8988T (cell line): ENCODE measurements around the gene TSHZ2.

ENCODE experiments used
- DNase-seq: peaks from one replicate; pipeline ENCODE4 v3.0.0; 2011

Gene TSHZ2

DNA sequence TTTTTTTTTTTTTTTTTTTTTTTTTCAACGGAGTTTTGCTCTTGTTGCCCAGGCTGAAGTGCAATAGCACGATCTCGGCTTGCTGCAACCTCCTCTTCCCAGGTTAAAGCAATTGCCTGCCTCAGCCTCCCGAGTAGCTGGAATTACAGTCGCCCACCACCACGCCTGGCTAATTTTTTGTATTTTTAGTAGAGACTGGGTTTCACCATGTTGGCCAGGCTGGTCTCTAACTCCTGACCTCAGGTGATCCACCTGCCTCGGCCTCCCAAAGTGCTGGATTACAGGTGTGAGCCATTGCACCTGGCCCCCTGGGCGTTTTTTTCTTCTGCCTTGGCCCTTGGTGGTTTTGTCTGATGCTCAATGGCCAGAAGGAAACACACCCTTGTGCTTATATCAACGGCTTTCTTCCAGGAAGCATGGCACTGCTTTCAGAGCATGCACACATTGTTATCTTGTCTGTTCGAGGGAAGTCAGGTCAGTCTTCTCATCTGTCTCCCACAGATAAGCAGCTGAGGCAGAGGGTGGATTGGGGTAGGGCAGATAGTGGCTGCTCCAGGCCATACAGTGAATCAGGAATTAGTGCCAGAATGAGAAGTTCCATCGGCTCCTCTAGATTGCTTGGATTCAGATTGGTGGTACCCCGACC lies 203.1 kb downstream of the TSHZ2 start:
- DNase-seq: no peak

GRCh38 chr20:53176134-53176533 lies 204.0 kb downstream of the TSHZ2 start:
- DNase-seq: no peak

GRCh38 chr20:53177687-53178086 lies 205.5 kb downstream of the TSHZ2 start:
- no peak for DNase-seq

DNA sequence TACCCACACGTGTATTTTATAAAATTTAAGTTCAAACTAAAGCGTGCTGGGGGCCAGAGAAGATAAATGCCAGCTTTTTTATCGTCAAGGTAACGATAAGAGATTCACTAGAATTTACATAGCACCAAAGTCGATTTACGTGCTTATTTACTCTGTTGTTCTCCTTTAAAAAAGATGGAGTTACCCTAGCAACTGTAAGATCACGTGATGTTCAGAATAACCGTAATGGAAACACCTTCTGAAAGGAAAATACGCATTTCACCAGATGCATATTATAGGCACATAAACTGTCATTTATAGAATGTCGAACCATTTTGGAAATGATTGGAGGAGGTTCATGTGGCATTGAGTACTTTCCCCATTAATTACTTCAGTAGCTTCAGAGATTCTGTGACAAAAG lies 207.6 kb downstream of the TSHZ2 start:
- no peak for DNase-seq

- DNase-seq: no peak
Observed at GRCh38 chr20:53180928-53181362, 208.8 kb downstream of the TSHZ2 start.

DNA sequence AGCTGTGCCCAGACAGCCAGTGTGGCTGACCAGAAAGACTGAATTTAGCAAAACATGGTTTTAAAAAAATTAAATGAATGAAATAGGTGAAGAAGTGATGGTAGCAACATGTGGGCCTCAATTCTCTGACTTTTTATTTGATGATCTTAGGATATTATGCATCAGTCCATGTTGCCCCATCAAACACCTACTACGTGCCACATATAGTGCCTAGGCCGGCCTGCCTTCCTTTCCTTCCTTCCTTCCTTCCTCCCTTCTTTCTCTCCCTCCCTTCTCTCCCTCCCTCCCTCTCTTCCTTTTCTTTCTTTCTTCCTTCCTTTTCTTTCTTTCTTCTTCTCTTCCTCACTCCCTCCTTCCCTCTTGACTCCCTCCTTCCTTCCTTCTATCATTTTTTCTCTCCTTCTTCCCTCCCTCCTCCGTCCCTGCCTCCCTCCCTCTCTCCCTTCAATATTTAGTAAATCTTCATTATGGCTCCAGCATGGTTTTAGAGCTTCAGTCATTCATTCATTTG lies 209.8 kb downstream of the TSHZ2 start:
- no peak for DNase-seq

DNA sequence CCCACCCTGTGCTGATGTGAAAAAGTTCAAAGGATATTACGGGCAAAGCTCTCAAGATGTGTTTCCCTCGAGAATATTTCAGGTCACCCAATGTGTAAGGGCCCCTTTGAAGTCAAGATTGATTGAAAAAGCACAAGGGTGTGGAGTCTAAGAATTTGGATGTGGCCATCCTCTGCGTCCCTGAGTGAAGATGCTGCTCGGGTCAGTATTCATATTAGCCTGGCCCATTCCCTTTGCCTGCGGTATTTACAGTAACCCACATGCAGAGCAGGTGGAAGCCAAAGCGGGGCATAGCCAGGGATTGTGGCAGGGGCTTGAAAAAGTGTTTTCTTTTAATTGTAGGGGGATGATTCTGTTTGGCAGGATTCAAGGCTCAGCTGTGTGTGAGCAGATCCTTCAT lies 211.0 kb downstream of the TSHZ2 start:
- no peak for DNase-seq

DNA sequence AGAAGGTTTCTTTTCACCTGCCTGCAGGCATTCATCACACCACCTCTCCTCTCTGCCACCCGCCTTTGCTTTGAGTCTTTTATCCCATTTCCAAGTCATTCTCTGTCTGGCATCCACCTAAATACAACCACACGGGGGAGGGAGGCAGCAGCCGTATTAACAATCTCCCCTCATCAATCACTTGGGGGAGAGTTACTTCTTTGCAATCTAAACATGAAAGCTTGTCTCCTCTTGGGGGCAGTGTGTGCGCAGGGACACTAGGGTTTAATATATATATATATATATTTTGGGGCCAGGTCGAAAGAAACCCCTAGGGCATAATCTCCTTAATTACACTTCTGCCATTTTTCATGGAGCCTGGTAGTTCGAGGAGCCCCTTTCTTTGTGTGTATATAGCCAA lies 214.5 kb downstream of the TSHZ2 start:
- no peak for DNase-seq

DNA sequence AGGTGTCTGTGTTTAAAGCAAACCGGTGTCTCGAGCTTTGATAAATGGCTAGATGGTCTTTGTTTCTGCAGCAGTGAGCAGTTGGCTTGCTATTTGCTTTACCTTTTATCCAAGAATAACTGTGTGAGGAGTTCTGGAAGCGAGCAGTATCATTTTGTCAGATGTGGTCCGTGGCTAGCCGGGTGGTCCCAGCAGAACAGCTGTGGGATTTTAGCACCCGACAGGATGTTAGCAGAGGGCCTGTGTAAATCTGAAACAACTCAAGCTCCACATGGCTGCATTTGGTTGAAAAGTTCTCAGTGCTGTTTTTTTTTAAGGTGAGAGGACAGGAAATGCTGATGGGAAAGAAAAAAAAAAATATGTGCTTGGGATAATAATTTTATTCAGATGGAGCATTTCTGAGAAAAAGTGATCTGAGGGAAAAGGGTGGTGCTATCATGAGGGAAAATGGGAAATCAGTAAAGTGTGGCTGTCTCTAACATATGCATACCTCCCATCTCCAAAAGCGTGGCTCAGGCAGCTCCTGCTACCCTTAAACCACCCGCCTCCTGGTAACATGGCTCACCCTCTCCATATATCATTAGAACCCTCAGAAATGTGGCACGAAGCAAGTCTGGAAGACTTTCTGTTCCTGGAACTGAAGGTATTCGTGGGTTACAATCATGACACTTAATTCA lies 215.4 kb downstream of the TSHZ2 start:
- no peak for DNase-seq

DNA sequence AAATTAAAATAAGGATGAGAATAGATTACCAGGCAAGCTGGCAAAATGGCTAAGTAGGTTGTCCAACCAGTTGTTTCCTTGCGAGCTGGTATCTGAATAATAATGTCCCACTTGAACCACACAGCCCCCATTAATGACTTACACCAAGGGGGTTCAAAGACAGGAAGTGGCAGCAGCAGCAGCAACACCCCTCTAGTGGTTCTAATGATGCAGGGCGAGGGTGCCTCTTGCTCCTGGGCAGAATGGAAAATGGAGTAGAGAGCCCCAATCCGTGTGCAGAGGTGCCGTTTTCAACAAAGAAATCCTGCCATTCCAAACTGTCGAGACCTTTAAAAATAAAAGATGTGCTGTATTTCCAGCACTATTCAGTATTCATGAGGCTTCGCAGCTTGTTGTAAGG lies 218.1 kb downstream of the TSHZ2 start:
- no peak for DNase-seq

DNA sequence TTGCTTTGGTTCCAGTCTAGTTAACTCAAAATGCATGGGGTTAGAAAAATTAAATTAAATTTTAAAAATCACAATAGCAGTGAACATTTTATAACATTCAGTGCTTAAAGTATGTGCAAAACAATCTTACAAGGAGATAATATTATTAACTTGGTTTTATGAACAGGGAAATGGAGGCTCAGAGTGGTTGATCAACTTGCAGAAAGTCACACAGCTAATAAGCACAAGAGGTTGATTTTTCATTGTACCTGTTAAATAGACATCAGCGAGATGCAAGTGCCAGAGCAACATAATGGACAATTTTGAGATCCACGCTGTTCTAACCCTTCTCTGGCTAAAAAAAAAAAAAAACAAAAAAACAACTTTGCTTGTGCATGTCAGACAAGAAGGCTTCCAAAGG lies 219.8 kb downstream of the TSHZ2 start:
- no peak for DNase-seq

GRCh38 chr20:53194306-53195290 lies 222.4 kb downstream of the TSHZ2 start:
- DNase-seq: no peak

GRCh38 chr20:53195876-53196610 lies 223.9 kb downstream of the TSHZ2 start:
- DNase-seq: no peak

DNA sequence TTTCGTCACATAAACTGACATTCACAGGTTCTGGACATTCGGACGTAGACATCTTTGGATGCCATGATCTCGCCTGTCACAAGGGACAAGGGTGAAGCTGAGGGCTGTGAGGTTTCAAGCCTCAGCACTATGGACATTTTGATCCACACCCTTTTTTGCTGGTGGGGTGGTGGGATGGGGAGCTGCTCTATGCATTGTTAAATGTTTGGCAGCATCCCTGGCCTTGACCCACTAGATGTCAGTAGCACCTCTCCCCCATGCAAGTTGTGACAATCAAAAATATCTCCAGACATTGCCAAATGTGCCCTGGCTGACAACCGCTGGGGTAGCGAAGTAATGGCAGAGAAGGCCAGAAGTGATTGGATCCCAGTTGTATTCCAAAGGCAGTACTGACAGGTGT lies 229.4 kb downstream of the TSHZ2 start:
- DNase-seq: no peak

- DNase-seq: no peak
Observed at GRCh38 chr20:53202777-53203176, 230.6 kb downstream of the TSHZ2 start.

GRCh38 chr20:53205046-53205445 lies 232.9 kb downstream of the TSHZ2 start:
- DNase-seq: no peak

GRCh38 chr20:53208110-53208832 lies 236.1 kb downstream of the TSHZ2 start:
- no peak for DNase-seq

DNA sequence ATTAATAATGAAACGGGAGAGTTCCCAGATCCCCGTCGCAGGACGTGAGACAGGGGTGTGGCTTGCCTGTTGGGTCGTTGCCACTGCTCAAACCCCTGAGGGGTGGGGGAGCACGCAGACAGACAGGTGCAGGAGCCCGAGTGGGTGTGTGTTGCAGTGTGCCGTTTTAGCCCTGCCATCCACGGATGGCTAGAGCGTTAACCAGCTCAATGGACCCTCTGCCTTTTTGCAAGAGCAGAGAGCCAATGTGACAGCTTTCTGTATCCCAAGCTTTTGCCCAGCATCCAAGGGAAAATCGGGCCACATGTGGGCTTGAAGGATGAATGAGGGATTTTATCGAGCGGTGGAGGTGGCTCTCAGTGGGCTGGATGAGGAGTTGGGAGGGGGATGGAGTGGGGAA lies 237.9 kb downstream of the TSHZ2 start:
- no peak for DNase-seq

DNA sequence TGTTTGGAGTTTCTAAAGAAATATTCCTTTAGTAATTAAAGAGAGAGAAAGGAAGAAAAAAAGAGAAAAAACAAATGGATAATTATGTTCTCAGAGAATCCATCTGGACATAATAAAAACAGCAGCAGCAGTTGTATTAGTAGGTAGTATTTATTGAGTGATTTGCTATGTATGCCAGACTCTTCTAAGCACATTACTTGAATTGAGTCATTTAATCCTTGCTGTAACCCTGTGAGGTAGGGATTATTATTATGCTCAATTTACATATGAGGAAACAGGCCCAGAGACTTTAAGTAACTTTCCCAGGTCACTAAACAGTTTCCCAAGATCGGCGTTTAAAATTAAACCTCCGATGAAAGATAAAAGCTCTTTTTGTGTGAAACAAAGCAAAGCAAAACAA lies 238.8 kb downstream of the TSHZ2 start:
- DNase-seq: no peak

- DNase-seq: no peak
Observed at GRCh38 chr20:53212018-53212417, 239.9 kb downstream of the TSHZ2 start.

DNA sequence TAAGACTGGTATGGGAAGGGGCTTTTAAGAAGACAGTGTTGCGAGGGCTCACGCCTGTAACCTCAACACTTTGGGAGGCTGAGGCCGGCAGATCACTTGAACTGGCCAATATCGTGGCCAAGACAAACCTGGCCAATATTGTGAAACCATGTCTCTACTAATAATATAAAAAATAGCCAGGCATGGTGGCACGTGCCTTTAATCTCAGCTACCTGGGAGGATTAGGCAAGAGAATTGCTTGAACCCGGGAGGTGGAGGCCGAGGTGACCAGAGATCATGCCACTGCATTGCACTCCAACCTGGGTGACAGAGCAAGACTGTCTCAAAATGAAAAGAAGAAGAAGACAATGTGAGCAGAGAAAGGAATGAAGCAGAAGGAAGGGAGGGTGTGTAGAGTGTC lies 242.2 kb downstream of the TSHZ2 start:
- DNase-seq: no peak

- DNase-seq: no peak
Observed at GRCh38 chr20:53215166-53215565, 243.0 kb downstream of the TSHZ2 start.
